ENCODE results near the gene MOK. TPM values are rescaled to one million over a fixed set of nuclear protein-coding genes. Genes with fewer than 3 reads are reported as not detected.

MOK gene
- total and polyA plus RNA-seq, 2 of the 4 experiments (the other 2 are of a cell fraction), result 16.8 to 48.5 TPM

DNA sequence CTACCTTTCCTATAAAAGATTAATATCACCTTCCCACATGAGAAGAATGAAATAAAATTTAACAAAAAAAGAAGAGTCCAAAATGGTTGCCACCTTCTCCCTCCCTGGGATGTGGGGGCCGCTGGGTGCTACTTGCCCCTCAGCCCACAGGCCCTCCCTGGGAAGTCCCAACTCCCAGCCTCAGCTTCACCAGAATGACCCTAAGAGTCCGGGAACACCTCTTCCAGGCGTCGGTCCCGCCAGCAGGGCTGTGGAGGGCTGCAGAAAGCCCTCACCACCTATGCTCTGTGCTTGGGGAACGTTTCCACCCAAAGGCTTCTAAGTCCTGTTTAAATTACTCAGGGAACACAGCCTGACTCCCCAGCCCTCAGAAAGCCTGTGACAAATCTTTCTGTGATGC lies 71.9 kb downstream of the MOK start:
- Histone ChIP-seq H3K56ac (ENCODE audit: extremely low read depth, insufficient read depth, low read length) (no peak overlapping the region), H3K4ac (ENCODE audit: low read depth, low read length) (no peak overlapping the region), H4K5ac (ENCODE audit: low read depth, low read length) (no peak overlapping the region), H3K4me3 (ENCODE audit: insufficient read depth, low read depth, low read length) (no peak overlapping the region), H2BK120ac (ENCODE audit: low read depth, low read length) (no peak overlapping the region), H2BK20ac (ENCODE audit: low read depth, low read length) (no peak overlapping the region), H3K4me2 (ENCODE audit: low read depth, low read length) (no peak overlapping the region), H2BK15ac (ENCODE audit: low read depth, low read length) (no peak overlapping the region), H4K91ac (ENCODE audit: insufficient read depth, low read depth, low read length) (no peak overlapping the region), H3K79me1 (ENCODE audit: low read depth in 1 of 2, low read length in 2 of 2) (peaks cover 0 to 3% of the 10 kb centered on the region in 2 experiments; a peak in 1 of 4 replicates), H2BK5ac (ENCODE audit: low read depth, low read length, poor library complexity, severe bottlenecking) (no peak overlapping the region), H3K9me3 (ENCODE audit: control insufficient read depth, insufficient read depth, low read length) (no peaks in the 10 kb centered on the region), H3K36me3 (ENCODE audit: control insufficient read depth, insufficient read depth, low read length) (peaks cover 3% of the 10 kb centered on the region; the same call in 1 of the 2 replicates), H3K9ac (ENCODE audit: low read depth, low read length) (no peak overlapping the region), H3K14ac (replicated peaks; ENCODE audit: low read depth, low read length) (no peak overlapping the region), H4K20me1 (ENCODE audit: insufficient read depth, low read length) (no peaks in the 10 kb centered on the region), H2AK5ac (ENCODE audit: low read depth, low read length) (no peak overlapping the region), H2AK9ac (replicated peaks; ENCODE audit: low read depth, low read length, poor library complexity) (no peak overlapping the region), H3K18ac (ENCODE audit: low read depth, low read length) (no peak overlapping the region), H3K27me3 (ENCODE audit: control insufficient read depth, insufficient read depth, low read length) (no peaks in the 10 kb centered on the region), H4K8ac (ENCODE audit: low read depth in 2 of 2, low read length in 2 of 2) (no peak overlapping the region), H2AFZ (replicated peaks; ENCODE audit: low read length, poor library complexity) (no peak overlapping the region), H3K23ac (ENCODE audit: low read depth, low read length) (no peak overlapping the region), H3K4me1 (ENCODE audit: control insufficient read depth, insufficient read depth, low read length) (peaks cover 4% of the 10 kb centered on the region), H3K9me1 (ENCODE audit: insufficient read depth, low read length) (0 out of 2 replicates have a peak, but pooled peaks cover 5% of the 10 kb centered on the region), H3K27ac (ENCODE audit: insufficient read depth, low read length) (no peak overlapping the region)
- ChIA-PET POLR2A (ENCODE audit: unreplicated experiment) (no interaction called here), CTCF (no interaction called here)
- TF ChIP-seq, protein P1, sequence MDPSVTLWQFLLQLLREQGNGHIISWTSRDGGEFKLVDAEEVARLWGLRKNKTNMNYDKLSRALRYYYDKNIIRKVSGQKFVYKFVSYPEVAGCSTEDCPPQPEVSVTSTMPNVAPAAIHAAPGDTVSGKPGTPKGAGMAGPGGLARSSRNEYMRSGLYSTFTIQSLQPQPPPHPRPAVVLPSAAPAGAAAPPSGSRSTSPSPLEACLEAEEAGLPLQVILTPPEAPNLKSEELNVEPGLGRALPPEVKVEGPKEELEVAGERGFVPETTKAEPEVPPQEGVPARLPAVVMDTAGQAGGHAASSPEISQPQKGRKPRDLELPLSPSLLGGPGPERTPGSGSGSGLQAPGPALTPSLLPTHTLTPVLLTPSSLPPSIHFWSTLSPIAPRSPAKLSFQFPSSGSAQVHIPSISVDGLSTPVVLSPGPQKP (IDR thresholded peaks at IDR 0.05; ENCODE audit: borderline replicate concordance, low read depth, low read length), result no peak
- no peak for TF ChIP-seq SMC3 (IDR thresholded peaks at IDR 0.05; ENCODE audit: low read depth, low read length)
- TF ChIP-seq RFX5 (IDR thresholded peaks at IDR 0.05; ENCODE audit: low read depth, low read length), result no peak
- TF ChIP-seq CEBPB (IDR thresholded peaks at IDR 0.05; ENCODE audit: low read depth, low read length), result no peak
- no peak for TF ChIP-seq MAFK (IDR thresholded peaks at IDR 0.05; ENCODE audit: low read depth, low read length)
- TF ChIP-seq FOS (IDR thresholded peaks at IDR 0.05; ENCODE audit: low read depth, low read length), result no peak
- TF ChIP-seq BHLHE40 (IDR thresholded peaks at IDR 0.05; ENCODE audit: low read depth, low read length), result no peak
- ATAC-seq (ENCODE audit: low read depth) (no peak), DNase-seq (no peak)
- intact Hi-C loops (cut with micrococcal nuclease), result no loop called here
- dilution Hi-C loops (cut with HindIII; ENCODE audit: low sequenced_read_pairs, unreplicated experiment), result no loop called here
- in situ Hi-C loops (cut with MboI; ENCODE audit: low sequenced_read_pairs), result no loop called here
- BruUV-seq (replicated peaks), result no TSS peak
- WGBS, 2 experiments (ENCODE audit: extremely low coverage in 2 of 2, insufficient read length in 1 of 2), result no CpG with 5 or more reads among the region's 6 CpGs
